HepG2 (cell line): ENCODE measurements around the gene EIF4G2. TPM values are rescaled to one million over a fixed set of nuclear protein-coding genes. Genes with fewer than 3 reads are reported as not detected.

Experiments used
- ATF3 ChIP-seq: sonication (generic); formaldehyde crosslinking; IDR thresholded peaks from 2 replicates; pipeline ENCODE4 v1.4.0; 2020; ENCODE audit warnings: missing genetic modification reagents
- ATF7-NPFF ChIP-seq: sonication (generic); formaldehyde crosslinking; IDR thresholded peaks from 2 replicates; pipeline ENCODE4 v1.8.1; 2023; ENCODE audit warnings: mild to moderate bottlenecking, low read depth, missing genetic modification reagents, moderate library complexity
- BRCA1 ChIP-seq: sonication (generic); formaldehyde crosslinking; IDR thresholded peaks from 2 replicates; pipeline ENCODE4 v1.4.0; 2020; ENCODE audit warnings: missing genetic modification reagents
- CREM ChIP-seq, 2 experiments: sonication (generic) in 1 of 2; formaldehyde crosslinking in 1 of 2; IDR thresholded peaks; 2 replicates each; pipeline versions ENCODE4 v1.4.0 to v1.6.1; 2016 to 2020; ENCODE audit warnings: antibody characterized with exemption in 1 of 2, mild to moderate bottlenecking in 1 of 2, missing genetic modification reagents in 1 of 2
- ETV6 ChIP-seq: sonication (generic); formaldehyde crosslinking; conservative IDR thresholded peaks from 2 replicates; pipeline ENCODE4 v1.4.0; 2020; ENCODE audit warnings: missing genetic modification reagents
- GATAD2A ChIP-seq: IDR thresholded peaks from 2 replicates; pipeline ENCODE4 v1.6.1; 2016
- JDP2 ChIP-seq: sonication (generic); formaldehyde crosslinking; IDR thresholded peaks from 2 replicates; pipeline ENCODE4 v1.8.1; 2022; ENCODE audit warnings: missing genetic modification reagents, borderline replicate concordance
- NR2F2 ChIP-seq: IDR thresholded peaks from 2 replicates; pipeline ENCODE4 v1.6.1; 2012; ENCODE audit warnings: low read depth, inconsistent platforms, borderline replicate concordance
- PAX8 ChIP-seq: sonication (generic); formaldehyde crosslinking; IDR thresholded peaks from 2 replicates; pipeline ENCODE4 v1.8.0; 2022; ENCODE audit warnings: mild to moderate bottlenecking, missing genetic modification reagents, borderline replicate concordance
- PHF20 ChIP-seq: sonication (generic); formaldehyde crosslinking; IDR thresholded peaks from 2 replicates; pipeline ENCODE4 v1.5.0; 2020; ENCODE audit warnings: mild to moderate bottlenecking, missing genetic modification reagents
- POLR2G ChIP-seq: fragments of 200-400 bp; formaldehyde crosslinking; IDR thresholded peaks from 2 replicates; pipeline ENCODE4 v1.6.1; 2018; ENCODE audit warnings: mild to moderate bottlenecking, low read depth, low read length, moderate library complexity
- TOE1 ChIP-seq: sonication (generic); formaldehyde crosslinking; IDR thresholded peaks from 2 replicates; pipeline ENCODE4 v1.4.0; 2020; ENCODE audit warnings: mild to moderate bottlenecking, missing genetic modification reagents
- TRIM22 ChIP-seq: fragments of 450-650 bp; IDR thresholded peaks from 2 replicates; pipeline ENCODE4 v1.6.1; 2017
- ZBTB40 ChIP-seq, 2 experiments: fragments of 450-650 bp in 1 of 2; sonication (generic) in 1 of 2; formaldehyde crosslinking in 1 of 2; IDR thresholded peaks; 2 replicates each; pipeline versions ENCODE4 v1.6.1 to v1.8.0; 2016 to 2022; ENCODE audit warnings: antibody characterized with exemption in 1 of 2, mild to moderate bottlenecking in 1 of 2, missing genetic modification reagents in 1 of 2
- ZNF121 ChIP-seq: sonication (generic); formaldehyde crosslinking; IDR thresholded peaks from 2 replicates; pipeline ENCODE4 v1.5.0; 2020; ENCODE audit warnings: mild to moderate bottlenecking, missing genetic modification reagents
- ZNF546 ChIP-seq: sonication (generic); formaldehyde crosslinking; conservative IDR thresholded peaks from 2 replicates; pipeline ENCODE4 v1.8.1; 2023; ENCODE audit warnings: mild to moderate bottlenecking, missing genetic modification reagents
- ZSCAN12 ChIP-seq: sonication (generic); formaldehyde crosslinking; IDR thresholded peaks from 2 replicates; pipeline ENCODE4 v1.9.0; 2021; ENCODE audit warnings: mild to moderate bottlenecking, missing genetic modification reagents
- polyA plus RNA-seq, 8 experiments: library from polyadenylated mRNA; depleted of rRNA in 3 of 8; stranded (reverse) in 7 of 8; unstranded in 1 of 8; fragments of >200 nt; fragmentation: Illumina TruSeq in 4 of 8; extraction: Trizol in 4 of 8; gene quantifications; 2 replicates each; pipeline versions ENCODE4 v1.2.1 to v1.2.3, GENCODE V29; 2011 to 2016; ENCODE audit warnings: low read depth in 4 of 8, missing spikeins in 1 of 8, mixed read lengths in 1 of 8; ENCODE audit not compliant: insufficient read depth in 1 of 8
- total RNA-seq, 5 experiments: library from RNA; depleted of rRNA; stranded (reverse); fragments of >200 nt; fragmentation: Illumina TruSeq; extraction: Trizol; gene quantifications; 2 replicates each; pipeline ENCODE4 v1.2.3, GENCODE V29; 2016; ENCODE audit warnings: low read depth in 1 of 5

The EIF4G2 gene
- total and polyA plus RNA-seq, 2 of the 13 experiments (the other 11 are each of a cell fraction or from before 2014, with no cell fraction given) = 362 to 546 TPM

- TF ChIP-seq ATF7-NPFF (CRISPR knock-in tag) (peak; percentile 44; the same call in 1 of the 2 replicates), ZNF546 (CRISPR knock-in tag) (0 out of 2 replicates have a peak, but pooled peaks have one; percentile 74), TRIM22 (no peak), BRCA1 (CRISPR knock-in tag) (no peak), JDP2 (0 out of 2 replicates have a peak, but pooled peaks have one; percentile 52), CREM (IDR thresholded peaks at IDR 0.05) (0 out of 2 replicates have a peak, but pooled peaks have one; percentile 34), CREM (CRISPR knock-in tag; IDR thresholded peaks at IDR 0.05) (no peak), NR2F2 (peak; percentile 29; the same call in 1 of the 2 replicates), TOE1 (0 out of 2 replicates have a peak, but pooled peaks have one; percentile 82), ZNF121 (CRISPR knock-in tag) (no peak), ETV6 (CRISPR knock-in tag) (peak; percentile 17; the same call in 1 of the 2 replicates), PAX8 (CRISPR knock-in tag) (no peak), GATAD2A (CRISPR knock-in tag) (peak; percentile 65), POLR2G (peak; percentile 100), PHF20 (peak; percentile 66), ZBTB40 (IDR thresholded peaks at IDR 0.05) (no peak), ZBTB40 (CRISPR knock-in tag; IDR thresholded peaks at IDR 0.05) (no peak; the same call in 1 of the 2 replicates), ZSCAN12 (no peak), ATF3 (CRISPR knock-in tag) (no peak; the same call in 1 of the 2 replicates)
Observed at GRCh38 chr11:10808553-10809372, at the start of gene EIF4G2 (continued).
